Stimulated activated CD8-positive, alpha-beta memory T cell treated with anti-CD3 and anti-CD28 coated beads, Interleukin-12 subunit alpha, Interleukin-12 subunit beta, amount 100 ng/mL, for 4 hours (primary cell): ENCODE data around the gene TXNL4A.
A peak's percentile ranks its signal among the peaks of the same experiment; 100 is the strongest.

Experiments used
- DNase-seq: peaks from one replicate; pipeline ENCODE4 v3.0.0-alpha.2; 2020; ENCODE audit warnings: low read depth

TXNL4A gene

GRCh38 chr18:79991494-79991893, 3.1 kb upstream of the TXNL4A start:
- no peak for DNase-seq

GRCh38 chr18:79989195-79989497, 783 bp upstream of the TXNL4A start:
- DNase-seq, result no peak

DNA sequence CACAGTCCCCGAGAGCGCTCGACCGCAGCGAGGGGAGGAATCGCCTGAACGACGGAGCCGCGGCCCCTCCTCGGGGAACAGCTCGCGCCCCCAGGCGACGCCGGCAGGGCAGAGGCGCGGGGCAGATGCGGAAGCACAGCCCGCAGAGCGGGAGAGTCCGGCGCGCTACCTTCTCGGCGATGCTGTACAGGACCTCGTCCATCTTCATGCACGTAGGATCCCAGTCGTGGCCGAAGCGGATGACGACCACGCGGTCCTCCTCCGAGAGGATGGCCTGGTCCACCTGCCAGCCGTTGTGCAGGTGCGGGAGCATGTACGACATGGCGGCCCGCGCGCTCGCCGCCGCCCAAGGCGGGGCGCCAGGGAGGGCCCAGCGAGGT, 302 bp downstream of the TXNL4A start:
- DNase-seq, result peak; percentile 42

DNA sequence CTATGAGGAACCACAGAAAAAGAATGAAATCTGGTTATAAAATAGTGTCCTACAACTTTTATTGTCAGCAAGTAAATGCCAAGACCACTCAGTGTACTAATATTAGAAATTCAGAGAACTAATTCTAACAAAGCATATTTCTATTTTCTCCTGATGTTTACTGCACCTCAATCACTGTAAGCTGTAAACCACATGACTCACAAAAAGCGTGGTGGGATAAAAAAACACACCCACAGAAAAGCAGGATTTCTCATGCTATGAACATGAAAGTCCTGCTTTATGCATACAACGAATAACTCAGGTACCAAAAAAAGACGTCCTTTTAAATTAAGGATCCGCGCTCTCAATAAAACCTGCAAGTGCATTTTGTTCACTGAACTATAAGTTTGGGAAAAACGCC, 797 bp downstream of the TXNL4A start:
- no peak for DNase-seq

GRCh38 chr18:79986726-79987125, 1.6 kb downstream of the TXNL4A start:
- DNase-seq, result no peak

DNA sequence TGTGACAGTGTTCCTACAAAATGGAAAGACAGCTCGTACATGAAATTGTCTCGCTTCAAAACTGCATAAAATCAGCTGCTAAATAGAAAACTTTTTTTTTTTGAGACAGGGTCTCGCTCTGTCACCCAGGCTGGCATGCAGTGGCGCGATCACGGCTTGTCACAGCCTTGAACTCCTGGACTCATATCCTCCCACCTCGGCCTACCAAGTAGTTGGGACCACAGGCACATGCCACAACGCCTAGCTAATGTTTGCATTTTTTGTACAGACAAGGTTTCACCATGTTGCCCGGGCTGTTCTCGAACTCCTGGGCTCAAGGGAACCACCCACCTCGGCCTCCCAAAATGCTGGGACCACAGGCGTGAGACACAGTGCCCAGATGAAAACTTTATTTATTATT, 3.2 kb downstream of the TXNL4A start:
- no peak for DNase-seq

DNA sequence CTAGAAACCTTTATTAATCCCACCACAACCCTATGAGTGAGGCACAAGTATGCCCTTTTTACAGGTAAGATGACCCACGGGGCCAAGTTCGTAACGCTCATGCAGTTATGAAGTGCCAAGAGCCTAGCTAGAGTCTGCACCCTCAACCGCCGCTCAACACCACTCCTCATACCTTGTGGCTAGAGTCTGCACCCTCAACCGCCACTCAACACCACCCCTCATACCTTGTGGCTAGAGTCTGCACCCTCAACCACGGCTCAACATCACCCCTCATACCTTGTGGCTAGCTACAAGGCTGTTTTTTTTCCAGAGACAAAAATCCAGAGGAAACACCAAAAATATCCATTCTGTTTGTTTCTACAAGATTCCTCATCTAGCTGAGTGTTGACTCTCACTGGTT, 4.6 kb downstream of the TXNL4A start:
- no peak for DNase-seq

GRCh38 chr18:79983253-79983652, 5.1 kb downstream of the TXNL4A start:
- DNase-seq, result no peak

DNA sequence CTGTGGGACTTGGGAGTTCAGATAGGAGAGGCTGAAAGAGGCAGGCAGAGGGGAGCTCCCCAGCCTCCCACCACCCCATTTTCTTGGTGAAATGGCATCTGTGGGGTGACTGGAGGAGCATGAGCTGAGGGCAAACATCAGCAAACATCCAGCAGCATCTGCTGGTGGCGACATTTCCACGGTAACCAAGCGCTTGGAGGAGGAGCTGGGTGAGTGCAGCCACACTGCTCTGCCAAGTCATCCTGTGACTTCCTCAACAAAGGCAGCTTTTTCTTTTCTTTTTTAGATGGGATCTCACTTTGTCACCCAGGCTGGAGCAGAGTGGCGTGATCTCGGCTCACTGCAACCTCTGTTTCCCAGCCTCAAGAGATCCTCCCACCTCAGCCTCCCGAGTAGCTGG, 5.6 kb downstream of the TXNL4A start:
- DNase-seq, result no peak

- DNase-seq, result no peak
These were observed 7.8 kb downstream of the TXNL4A start for GRCh38 chr18:79980585-79980984.

DNA sequence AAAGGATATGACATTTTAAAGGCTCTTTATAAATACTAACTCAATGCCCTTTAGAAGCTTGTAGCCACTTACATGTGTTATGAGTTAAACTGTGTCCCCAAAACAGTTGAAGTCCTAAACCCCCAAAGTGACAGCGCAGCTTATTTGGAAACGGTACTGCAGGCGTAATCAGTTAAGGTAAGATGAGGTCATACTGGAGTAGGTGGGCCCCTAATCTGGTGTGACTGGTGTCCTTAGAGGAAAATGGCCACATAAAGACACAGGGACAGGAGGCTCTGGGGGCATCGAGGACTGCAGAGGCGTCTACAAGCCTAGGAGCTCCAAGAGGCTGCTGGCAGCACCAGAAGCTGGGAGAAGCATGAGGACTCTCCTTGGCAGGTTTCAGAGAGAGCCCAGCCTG, 8.5 kb downstream of the TXNL4A start:
- DNase-seq, result no peak

DNA sequence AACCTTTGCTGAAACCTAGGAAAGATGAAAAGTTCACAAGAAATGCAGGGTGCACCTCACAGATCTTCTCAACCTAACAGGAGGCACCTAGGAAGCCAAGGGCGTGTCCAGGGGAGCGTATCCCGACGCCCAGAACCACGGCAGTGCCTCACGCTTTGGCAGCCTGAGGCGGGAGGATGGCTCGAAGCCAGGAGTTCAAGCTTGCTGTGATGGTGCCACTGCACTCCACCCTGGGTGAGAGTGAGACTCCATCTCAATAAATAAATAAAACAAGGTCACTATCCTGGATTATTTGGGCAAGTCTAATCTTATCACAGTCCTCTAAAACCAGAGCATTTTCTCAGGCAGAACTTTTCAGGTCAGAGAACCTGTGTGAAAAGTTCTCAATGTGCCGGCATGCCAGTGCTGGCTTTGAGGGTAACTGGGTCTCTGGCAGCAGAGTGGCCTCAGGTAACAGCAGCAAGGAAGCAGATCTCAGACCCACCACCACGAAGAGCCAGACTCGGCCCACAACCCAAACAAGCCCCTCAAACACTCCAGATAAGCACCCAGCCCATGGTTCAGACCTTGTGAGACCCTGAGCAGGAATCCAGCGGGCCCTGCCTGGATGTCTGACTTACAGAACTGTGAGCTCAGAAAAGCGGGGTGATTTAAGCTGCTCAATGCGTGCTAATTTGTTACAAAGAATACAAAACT, 12.2 kb downstream of the TXNL4A start:
- no peak for DNase-seq

DNA sequence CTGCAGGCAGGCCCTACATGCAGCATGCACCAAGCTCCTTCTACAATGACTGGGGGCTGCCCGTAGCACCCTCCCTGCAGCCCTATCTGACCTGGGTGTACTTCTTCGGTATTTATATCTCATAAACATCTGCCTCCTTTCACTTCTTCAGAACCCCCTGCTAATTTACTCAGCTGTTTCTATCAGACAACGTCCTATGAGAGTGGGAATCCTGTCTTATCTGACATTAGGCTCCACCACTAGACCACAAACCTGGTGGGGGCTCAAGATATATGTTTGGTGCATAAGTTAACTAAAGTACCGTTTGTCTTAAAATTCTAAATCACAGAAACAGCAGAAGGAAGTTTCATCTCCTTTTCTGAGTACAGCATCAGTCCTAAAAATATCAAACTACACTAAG, 13.3 kb downstream of the TXNL4A start:
- no peak for DNase-seq

DNA sequence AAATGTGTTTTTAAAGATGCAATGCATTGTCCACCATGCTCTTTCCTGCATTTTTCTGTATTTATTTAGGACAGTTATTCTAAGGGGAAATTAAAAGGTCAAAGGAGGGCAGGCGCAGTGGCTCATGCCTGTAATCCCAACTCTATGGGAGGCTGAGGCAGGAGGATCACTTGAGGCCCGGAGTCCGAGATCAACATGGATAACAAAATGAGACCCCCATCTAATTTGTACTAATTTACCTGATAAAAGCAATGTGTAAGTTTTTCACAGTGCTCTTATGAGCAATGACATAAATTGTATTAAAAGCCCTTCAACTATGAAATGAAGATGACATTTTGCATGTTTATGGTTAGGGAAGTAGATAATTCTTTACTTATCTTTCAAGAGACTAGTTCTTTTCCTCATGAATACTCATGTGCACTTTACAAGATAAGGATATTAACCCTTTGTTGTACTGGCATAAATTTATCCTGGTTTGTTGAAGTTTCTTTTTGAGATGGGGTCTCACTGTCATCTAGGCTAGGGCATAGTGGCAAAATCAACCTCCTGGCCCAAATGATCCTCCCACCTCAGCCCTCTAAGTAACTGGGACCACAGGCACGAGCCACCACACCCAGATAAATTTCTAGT, 14.2 kb downstream of the TXNL4A start:
- no peak for DNase-seq

DNA sequence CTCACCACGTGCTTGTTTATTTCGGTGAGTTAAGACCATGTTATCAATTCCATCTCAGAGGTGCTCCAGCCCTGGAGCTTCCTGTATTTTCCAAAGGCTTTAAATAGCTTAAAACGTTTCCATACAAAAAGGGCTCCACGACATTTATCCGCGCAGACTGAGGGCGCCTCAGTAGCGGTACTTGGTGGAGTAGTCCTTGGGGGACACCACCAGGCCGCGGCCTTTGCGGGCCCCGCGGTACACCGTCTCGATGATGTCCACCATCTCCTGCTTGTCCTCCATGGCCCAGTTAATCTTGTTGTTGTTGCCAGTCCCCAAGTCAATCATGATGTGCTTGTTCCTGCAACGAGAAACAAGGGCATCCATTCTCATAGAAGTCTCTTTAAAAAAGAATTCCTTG, 14.8 kb downstream of the TXNL4A start:
- no peak for DNase-seq

- no peak for DNase-seq
These were observed 15.6 kb downstream of the TXNL4A start for GRCh38 chr18:79972720-79973119.

GRCh38 chr18:79971986-79972385, 16.4 kb downstream of the TXNL4A start:
- DNase-seq, result no peak

DNA sequence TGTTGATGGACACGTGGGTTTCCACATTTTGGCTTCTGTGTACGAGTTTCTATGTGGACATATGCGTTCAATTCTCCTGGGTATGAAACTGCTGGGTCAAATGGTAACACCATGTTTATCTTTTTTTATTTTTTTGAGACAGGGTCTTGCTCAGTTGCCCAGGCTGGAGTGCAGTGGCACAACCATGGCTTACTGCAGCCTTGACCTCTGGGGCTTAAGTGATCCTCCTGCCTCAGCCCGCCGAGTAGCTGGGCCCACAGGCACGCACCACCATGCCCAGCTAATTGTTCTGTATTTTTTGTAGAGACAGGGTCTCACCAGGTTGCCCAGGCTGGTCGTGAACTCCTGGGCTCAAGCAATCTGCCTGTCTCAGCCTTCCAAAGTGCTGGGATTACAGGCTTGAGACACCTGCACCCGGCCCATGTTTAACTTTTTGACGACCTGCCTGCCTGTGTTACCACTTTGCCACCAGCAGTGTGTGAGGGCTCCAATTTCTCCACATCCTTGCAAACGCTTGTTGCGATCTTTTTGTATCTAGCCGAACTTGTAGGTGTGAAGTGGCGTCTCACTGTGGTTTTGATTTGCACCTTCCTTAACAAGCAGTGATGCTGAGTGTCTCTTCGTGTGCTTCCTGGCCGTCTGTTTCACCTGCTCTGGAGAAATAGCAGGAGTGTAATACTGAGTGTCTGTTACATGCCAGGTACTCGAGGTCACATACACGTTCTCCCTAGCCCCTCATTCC, 17.0 kb downstream of the TXNL4A start:
- DNase-seq, result no peak

GRCh38 chr18:79970419-79971133, 17.8 kb downstream of the TXNL4A start:
- DNase-seq, result no peak

DNA sequence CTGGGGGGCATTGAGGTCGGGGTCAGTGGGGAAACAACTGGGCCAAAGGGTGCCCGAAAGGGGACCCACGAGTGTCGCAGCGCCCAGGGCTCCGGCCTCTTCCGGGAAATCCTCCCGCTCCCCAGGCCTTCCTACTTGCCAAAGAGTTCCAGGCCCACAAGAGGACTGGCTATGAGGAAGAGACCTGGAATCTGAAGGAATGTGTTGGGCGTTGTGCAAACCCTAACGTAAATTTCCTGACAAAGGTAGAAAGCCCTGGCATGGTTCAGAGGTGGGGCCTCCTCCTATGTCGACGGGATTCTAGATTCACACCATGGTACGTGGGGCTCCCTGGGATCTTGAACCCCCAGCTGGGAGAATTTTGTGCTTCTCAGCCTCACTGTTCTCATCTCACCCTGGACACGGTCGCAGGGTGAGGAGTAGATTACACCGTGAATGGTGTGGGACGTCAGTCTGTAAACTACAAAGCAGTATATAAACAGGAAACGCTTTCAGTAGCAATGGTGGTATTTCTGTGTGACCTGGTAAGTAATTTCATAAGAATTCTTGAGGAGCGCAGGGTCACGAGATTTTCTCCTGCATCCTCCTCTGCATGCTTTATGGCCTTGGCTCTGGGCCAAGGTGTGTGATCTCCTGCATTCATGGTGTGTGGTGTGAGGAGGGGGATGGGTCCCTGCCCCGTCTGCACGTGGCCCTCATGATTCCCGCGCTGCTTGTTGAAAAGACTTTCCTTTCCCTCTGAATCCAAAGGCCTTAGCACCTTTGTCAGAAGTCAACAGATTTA, 23.1 kb downstream of the TXNL4A start:
- no peak for DNase-seq

GRCh38 chr18:79964330-79965118, 23.8 kb downstream of the TXNL4A start, which contains the start of gene HSBP1L1:
TSS of gene HSBP1L1 (plus strand) at chr18:79964643. CDS start at chr18:79964736, 93 bp downstream.
- DNase-seq, result peak; percentile 36
